Activated T-helper 1 cell treated with Interleukin-2 at 50 U/mL for 16 hours (primary cell): ENCODE measurements around the gene ZNF292.
"Not testable (repeated sequence)": the region's sequence is repeated elsewhere in the genome, so short reads cannot be mapped to it uniquely, and the experiment has no call there.

Source experiments
- DNase-seq: peaks from one replicate; pipeline ENCODE4 v3.0.0-alpha.2; 2020; ENCODE audit warnings: low read depth

ZNF292 gene

DNA sequence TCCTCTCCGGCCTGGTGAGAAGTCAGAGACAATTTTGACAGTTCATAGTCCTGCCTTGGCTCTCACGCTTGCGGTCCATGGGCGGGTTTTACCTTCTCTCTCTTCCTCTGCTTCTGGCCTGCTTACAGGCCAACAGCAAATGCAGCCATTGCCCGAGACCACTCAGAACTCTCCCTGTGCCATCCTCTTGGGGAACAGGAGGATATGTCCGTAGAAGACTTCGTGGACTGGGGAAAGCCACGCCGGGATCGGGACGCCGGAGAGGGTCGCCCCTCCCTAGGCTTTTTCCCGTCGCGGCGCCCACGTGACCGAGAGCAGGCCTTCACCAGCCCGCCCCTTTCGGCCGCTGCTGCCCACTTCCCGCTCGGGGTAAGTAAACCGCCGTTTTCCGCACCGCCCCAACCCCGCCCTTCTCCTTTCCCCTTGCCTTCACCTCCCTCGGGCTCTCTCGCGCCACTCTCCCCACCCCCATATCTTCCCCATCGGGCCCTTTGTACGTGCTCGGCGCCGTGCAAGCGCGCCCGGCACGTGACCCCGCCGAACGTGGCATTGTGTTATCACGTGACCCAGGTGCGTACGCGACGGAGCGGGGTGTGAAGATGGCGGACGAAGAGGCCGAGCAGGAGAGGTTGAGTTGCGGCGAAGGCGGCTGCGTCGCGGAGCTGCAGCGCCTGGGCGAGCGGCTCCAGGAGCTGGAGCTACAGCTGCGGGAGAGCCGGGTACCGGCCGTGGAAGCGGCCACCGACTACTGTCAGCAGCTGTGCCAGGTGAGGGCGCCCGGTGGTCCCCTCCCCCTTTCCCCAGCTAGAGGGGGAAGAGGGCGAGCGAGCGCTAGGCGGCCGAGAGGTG, at the start of gene ZNF292:
ZNF292 (plus strand) TSS at position 573 of the 849 bp plus-strand sequence; CDS start at position 600, 27 bp downstream.
- DNase-seq: peak; percentile 90

DNA sequence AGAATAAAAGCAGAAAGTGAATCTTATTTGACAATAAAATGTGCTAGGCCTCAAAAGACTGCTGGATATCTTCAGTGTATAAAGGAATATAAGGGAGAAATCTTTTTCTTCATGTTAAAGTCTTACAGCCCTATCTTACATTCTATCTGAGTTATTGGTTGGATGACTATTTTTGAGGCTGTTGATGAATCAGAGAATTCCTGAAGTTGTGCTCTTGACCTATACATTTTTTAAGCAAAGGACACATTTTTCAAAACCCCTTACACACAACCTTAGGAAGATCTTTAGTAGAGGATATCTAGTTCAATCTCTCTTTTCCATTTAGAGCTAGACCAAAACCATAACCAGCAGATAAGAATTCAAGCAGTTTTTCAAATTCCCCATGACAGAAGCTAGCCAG, 49.5 kb upstream of the ZNF292 start:
- no peak for DNase-seq

DNA sequence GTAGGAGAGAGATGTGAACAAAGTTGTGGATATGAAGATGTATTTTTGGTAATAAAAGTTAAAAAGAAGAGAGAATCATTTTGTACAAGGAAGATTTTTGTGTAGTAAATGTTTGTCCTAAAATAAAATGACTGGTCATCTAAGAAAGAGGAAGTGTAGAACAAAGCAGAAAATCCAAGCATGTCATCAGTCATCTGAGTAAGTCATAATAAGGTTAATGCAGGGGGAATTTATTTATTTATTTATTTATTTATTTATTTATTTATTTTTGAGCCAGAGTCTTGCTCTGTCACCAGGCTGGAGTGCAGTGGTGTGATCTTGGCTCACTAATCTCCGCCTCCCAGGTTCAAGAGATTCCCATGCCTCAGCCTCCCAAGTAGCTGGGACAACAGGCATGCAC, 44.7 kb upstream of the ZNF292 start:
- DNase-seq: no peak

DNA sequence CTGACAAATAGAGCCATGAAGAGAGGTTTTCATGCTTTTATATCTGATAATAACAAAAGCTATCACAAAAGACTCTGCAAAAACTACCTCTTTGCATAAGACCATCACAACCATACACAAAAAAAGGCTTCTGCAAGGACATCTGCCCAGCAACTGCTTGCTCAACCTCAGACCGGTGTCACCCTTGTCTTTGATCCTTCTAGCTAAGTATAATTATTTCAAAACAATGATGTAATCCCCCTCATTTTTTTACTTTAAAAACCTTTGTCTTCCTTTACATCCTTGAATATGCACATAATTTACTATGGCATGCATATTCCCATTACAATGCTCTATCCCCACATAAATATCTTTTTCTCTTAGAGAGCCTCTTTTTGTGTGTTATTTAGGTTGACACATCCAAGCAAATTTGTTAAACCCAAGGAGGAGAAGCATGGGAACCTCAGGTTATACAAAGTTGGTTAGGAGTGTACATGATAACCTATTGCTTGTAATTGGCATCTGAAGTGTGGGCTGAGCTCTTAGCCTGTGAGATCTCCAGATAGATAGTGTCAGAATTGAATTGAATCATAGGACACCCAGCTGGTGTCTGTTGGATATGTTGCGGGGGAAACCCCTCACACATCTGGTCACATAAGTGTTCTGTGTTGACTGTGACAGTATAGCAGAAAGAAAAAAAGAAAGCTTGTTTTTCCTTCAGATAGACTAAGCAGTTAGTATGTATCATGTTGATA, 39.8 kb upstream of the ZNF292 start:
- no peak for DNase-seq

DNA sequence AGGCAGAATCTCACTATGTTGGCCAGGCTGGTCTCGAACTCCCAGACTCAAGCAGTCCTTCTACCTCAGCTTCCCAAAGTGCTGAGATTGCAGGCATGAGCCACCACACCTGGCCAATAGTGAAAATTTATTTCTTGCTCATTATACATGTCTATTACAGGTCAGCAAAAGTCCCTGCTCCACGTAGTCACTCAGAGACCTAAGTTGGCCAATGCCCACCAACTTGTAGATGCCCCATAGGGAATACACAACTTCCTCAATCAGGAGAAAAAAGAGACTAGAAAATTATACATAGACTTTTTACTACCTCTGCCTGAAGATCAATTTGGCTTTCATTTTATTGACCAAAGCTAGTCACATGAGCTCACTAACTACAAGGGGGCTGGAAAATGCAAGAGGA, 38.4 kb upstream of the ZNF292 start:
- DNase-seq: no peak

GRCh38 chr6:87118054-87118453, 37.3 kb upstream of the ZNF292 start:
- no peak for DNase-seq

- DNase-seq: no peak
Observed at GRCh38 chr6:87122477-87122876, 32.9 kb upstream of the ZNF292 start.

DNA sequence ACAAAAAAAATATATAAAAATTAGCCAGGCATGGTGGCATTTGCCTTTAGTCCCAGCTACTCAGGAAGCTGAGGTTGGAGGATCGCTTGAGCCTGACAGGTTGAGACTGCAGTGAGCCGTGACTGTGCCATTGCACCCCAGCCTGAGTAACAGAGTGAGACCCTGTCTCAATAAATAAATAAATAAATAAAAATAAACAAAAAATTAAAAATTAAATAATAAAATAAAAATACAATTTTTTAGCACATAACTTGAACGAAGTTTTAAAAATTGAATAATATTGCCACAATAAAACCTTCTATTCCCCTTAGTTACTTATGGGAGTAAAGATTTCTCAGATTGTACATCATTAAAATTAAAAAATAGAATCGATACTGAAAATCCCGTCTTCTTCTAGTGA, 31.3 kb upstream of the ZNF292 start:
- no peak for DNase-seq

DNA sequence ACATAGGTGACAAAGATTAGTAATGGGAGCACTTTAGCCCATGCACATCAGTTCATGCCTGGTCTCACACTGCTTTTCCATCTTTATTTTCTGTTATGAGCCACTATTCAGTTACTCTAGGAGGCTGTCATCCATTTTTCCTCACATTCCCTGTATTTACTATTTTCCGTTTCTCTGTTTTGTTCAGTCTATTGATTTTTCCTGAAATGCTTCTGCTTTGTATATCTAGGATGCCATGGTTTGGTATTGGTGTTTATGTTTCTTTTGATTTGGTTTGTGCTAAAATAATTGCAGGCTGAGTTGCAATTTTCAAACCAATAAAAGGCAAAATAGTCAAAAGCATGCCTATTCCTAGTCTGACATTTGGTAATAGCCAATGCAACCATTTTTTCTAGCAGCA, 28.9 kb upstream of the ZNF292 start:
- no peak for DNase-seq

DNA sequence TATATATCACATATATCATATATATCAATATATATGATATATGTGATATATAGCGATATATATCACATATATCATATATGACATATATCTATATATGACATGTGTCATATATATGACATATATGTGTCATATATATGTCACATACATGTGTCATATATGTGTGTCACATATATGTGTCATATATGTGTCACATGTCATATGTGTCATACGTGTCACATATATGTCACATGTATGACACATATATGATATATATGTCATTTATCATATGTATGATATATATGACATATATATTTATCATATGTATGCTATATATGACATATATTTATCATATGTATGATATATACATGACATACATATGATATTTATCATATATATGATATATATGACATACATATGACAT, 27.6 kb upstream of the ZNF292 start:
- no peak for DNase-seq

DNA sequence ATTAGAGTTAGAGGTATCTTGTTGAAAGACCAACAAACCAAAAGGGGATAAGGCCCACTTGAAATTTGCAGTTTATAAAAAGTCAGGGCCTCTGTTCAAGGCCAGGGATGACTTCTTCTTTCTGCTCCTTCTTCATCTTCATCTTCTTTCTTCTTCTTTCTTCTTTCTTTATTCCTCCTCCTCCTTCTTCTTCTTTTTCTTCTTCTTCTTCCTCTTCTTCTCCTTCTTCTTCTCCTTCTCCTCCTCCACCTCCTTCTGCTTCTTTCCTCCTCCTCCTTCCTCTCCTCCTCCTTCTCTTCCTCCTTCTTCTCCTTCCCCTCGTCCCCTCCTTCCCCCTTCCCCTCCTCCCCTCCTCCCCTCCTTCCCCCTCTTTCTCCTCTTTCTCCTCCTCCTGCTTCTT, 18.4 kb upstream of the ZNF292 start:
- no peak for DNase-seq

- DNase-seq: no peak
Observed at GRCh38 chr6:87139236-87139635, 16.1 kb upstream of the ZNF292 start.

GRCh38 chr6:87139927-87140326, 15.4 kb upstream of the ZNF292 start:
- DNase-seq: not testable (repeated sequence)

DNA sequence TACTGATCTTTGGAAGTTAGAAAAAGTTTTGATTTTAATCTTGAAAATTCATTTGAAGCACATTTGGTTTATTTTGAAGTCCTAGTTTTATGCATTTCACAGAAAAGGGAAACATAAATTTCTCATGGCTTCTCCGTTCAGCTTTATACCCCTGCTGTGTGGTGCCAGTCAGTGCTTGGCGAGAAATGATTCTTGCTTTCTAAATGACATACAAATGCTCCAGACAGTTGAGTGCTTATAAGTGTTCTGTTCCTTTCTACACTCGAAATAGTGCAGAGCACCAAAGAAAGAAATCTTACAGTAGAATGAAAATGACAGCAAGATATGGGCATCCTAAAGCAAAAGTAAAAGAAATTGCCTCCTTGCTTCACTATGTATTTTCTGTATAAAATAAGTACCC, 9.0 kb upstream of the ZNF292 start:
- DNase-seq: no peak

DNA sequence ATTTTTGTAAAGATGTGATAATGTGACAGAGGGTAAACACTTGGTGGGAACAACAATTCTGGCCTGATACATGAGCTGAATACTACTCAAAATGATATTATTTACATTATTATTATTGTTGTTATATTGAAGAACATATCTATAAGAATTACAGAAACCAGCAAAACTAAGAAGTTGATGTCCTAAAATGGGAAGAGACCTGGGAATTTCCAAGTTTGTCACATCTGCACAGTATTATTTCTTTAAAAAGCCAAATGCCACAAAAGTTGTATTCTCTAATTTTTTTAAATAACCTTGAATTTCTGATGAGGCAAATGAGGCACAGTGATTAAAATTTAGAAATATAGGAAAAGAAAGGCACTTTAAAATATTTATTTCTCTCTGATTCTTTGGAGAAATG, 5.0 kb upstream of the ZNF292 start:
- no peak for DNase-seq

DNA sequence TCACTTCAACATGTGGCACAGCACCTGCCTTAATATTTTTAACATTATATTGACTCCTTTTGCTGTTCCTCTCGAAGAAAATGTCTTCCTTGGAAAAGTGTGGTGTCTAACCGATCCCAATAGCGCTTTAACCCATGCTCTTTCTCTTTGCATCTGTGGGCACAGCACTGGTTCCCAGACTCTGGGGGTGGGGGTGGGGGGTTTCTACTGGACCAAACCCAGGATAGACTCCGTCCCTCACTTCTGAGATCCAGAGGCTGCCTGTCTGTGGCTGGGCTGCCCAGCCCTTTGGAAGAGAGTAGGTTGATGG, 3.9 kb upstream of the ZNF292 start:
- no peak for DNase-seq

GRCh38 chr6:87151781-87152525, 3.4 kb upstream of the ZNF292 start:
- peak; percentile 60 for DNase-seq

DNA sequence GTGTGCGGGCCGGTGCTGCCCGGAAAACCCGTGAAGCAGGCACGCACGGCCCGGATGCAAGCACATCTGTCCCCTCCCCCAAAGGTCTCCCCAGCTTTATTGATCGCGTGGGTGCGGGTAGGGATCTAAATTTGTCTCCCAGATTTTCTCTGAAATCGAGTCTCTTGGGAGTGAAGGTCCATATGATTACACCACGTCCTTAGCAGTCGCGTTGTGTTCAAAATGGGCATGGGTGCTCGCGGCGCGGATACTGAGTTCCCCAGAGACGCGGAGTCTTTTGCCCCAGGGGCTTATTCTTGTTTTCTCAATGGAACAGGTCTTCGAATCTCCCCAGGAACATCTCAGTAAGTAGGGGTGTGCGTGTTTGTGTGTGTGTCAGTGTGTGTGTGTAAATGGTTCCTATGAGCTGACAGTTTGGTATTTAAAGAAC, 2.8 kb upstream of the ZNF292 start:
- no peak for DNase-seq

GRCh38 chr6:87154641-87154992, 748 bp upstream of the ZNF292 start:
- no peak for DNase-seq

GRCh38 chr6:87155842-87156815, 764 bp downstream of the ZNF292 start:
- peak; percentile 38 for DNase-seq

- not testable (repeated sequence) for DNase-seq
Observed at GRCh38 chr6:87157596-87157995, 2.2 kb downstream of the ZNF292 start.

- DNase-seq: no peak
Observed at GRCh38 chr6:87161299-87161698, 5.9 kb downstream of the ZNF292 start.
